ENCODE data around the gene CDH4.

DNA sequence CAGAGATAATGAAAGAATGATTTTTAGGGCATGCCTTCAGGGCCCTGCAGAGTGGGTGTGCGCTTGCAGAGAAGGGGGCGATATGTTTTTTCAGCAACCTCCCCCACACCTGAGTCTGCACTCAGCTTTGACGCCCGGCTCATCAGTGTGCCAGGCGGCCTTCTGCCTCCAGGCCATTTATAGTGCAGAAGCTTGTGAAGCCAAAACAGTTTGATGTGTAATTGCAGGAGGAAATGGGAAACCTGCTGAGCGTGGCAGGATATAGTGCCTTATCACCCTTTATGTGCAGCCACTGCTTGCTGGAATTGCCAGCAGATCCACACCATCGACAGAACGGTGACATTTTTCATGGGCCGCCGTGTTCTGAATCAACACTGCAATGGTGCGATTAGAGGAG, 178.2 kb downstream of the CDH4 start:
- TF ChIP-seq, protein P1, sequence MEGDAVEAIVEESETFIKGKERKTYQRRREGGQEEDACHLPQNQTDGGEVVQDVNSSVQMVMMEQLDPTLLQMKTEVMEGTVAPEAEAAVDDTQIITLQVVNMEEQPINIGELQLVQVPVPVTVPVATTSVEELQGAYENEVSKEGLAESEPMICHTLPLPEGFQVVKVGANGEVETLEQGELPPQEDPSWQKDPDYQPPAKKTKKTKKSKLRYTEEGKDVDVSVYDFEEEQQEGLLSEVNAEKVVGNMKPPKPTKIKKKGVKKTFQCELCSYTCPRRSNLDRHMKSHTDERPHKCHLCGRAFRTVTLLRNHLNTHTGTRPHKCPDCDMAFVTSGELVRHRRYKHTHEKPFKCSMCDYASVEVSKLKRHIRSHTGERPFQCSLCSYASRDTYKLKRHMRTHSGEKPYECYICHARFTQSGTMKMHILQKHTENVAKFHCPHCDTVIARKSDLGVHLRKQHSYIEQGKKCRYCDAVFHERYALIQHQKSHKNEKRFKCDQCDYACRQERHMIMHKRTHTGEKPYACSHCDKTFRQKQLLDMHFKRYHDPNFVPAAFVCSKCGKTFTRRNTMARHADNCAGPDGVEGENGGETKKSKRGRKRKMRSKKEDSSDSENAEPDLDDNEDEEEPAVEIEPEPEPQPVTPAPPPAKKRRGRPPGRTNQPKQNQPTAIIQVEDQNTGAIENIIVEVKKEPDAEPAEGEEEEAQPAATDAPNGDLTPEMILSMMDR (IDR thresholded peaks at IDR 0.05) = no peak
- TF ChIP-seq EZH2phosphoT487 (IDR thresholded peaks at IDR 0.05) = no peak

Measured in neural progenitor cell (in vitro differentiated cells).